Neuronal stem cell (in vitro differentiated cells): ENCODE measurements around the gene ID3.

Source experiments
- DNase-seq: peaks from one replicate; pipeline ENCODE4 v3.0.0-alpha.2; 2013; ENCODE audit warnings: low spot score
- H2AFZ ChIP-seq: one replicate; pipeline ENCODE4 v1.6.1; 2013; ENCODE audit warnings: mild to moderate bottlenecking, low read length, inconsistent platforms
- H2AK5ac ChIP-seq: 2 replicates; pipeline ENCODE4 v1.6.1; 2013; ENCODE audit warnings: low read depth, mild to moderate bottlenecking, inconsistent platforms, low read length, moderate library complexity, mixed read lengths
- H2BK120ac ChIP-seq: 2 replicates; pipeline ENCODE4 v1.6.1; 2013; ENCODE audit warnings: low read depth, mild to moderate bottlenecking, inconsistent platforms, low read length, moderate library complexity, mixed read lengths
- H2BK12ac ChIP-seq: one replicate; pipeline ENCODE4 v1.6.1; 2013; ENCODE audit warnings: low read length, inconsistent platforms
- H2BK15ac ChIP-seq: 2 replicates; pipeline ENCODE4 v1.6.1; 2013; ENCODE audit warnings: mild to moderate bottlenecking, low read length, inconsistent platforms, mixed read lengths
- H2BK5ac ChIP-seq: one replicate; pipeline ENCODE4 v1.6.1; 2013; ENCODE audit warnings: inconsistent platforms, mild to moderate bottlenecking, low read length, moderate library complexity
- H3K14ac ChIP-seq: one replicate; pipeline ENCODE4 v1.6.1; 2013; ENCODE audit warnings: low read length, inconsistent platforms
- H3K18ac ChIP-seq: 2 replicates; pipeline ENCODE4 v1.6.1; 2013; ENCODE audit warnings: low read length, inconsistent platforms
- H3K23ac ChIP-seq: 2 replicates; pipeline ENCODE4 v1.6.1; 2013; ENCODE audit warnings: low read depth, mild to moderate bottlenecking, mixed read lengths, low read length, inconsistent platforms; ENCODE audit not compliant: poor library complexity
- H3K27ac ChIP-seq: replicated peaks from 3 replicates; pipeline ENCODE4 v1.5.1; 2013; ENCODE audit warnings: low read length, inconsistent platforms
- H3K27me3 ChIP-seq, 3 experiments: 2 replicates each; pipeline ENCODE4 v1.6.1; 2013; ENCODE audit warnings: low read length in 3 of 3, mild to moderate bottlenecking in 2 of 3, inconsistent platforms in 1 of 3, low read depth in 1 of 3, mixed read lengths in 1 of 3, moderate library complexity in 1 of 3; ENCODE audit not compliant: control insufficient read depth in 3 of 3, insufficient read depth in 3 of 3
- H3K36me3 ChIP-seq, 2 donors: replicated peaks in 1 of 2; 2 replicates each; pipeline ENCODE4 v1.6.1; 2013; ENCODE audit warnings: low read length in 2 of 2; ENCODE audit not compliant: control insufficient read depth in 2 of 2, insufficient read depth in 2 of 2
- H3K4ac ChIP-seq: 2 replicates; pipeline ENCODE4 v1.6.1; 2013; ENCODE audit warnings: inconsistent platforms, mild to moderate bottlenecking, low read length, moderate library complexity
- H3K4me1 ChIP-seq, 2 donors: 1 replicate in 1 of 2; 2 replicates in 1 of 2; pipeline ENCODE4 v1.6.1; 2013; ENCODE audit warnings: low read length in 2 of 2, low read depth in 1 of 2; ENCODE audit not compliant: control insufficient read depth in 2 of 2, insufficient read depth in 1 of 2
- H3K4me2 ChIP-seq: one replicate; pipeline ENCODE4 v1.6.1; 2013; ENCODE audit warnings: mild to moderate bottlenecking, low read length, inconsistent platforms; ENCODE audit not compliant: insufficient read depth, poor library complexity, severe bottlenecking
- H3K4me3 ChIP-seq, 2 donors: 2 replicates each; pipeline ENCODE4 v1.5.1; 2013; ENCODE audit warnings: low read length in 2 of 2, mild to moderate bottlenecking in 2 of 2, inconsistent platforms in 1 of 2, moderate library complexity in 1 of 2
- H3K79me1 ChIP-seq: one replicate; pipeline ENCODE4 v1.6.1; 2013; ENCODE audit warnings: low read depth, mild to moderate bottlenecking, inconsistent platforms, low read length, moderate library complexity
- H3K9ac ChIP-seq: one replicate; pipeline ENCODE4 v1.6.1; 2013; ENCODE audit warnings: mild to moderate bottlenecking, low read depth, low read length, inconsistent platforms; ENCODE audit not compliant: poor library complexity
- H3K9me3 ChIP-seq, 2 donors: replicated peaks in 1 of 2; 2 replicates each; pipeline versions ENCODE3 to v1.6.1; 2013; ENCODE audit warnings: low read length in 2 of 2, mild to moderate bottlenecking in 2 of 2, inconsistent platforms in 1 of 2, low read depth in 1 of 2, mixed read lengths in 1 of 2, moderate library complexity in 1 of 2; ENCODE audit not compliant: control insufficient read depth in 2 of 2, insufficient read depth in 1 of 2
- H4K8ac ChIP-seq: one replicate; pipeline ENCODE4 v1.6.1; 2013; ENCODE audit warnings: low read depth, mild to moderate bottlenecking, inconsistent platforms, low read length, moderate library complexity
- H4K91ac ChIP-seq: one replicate; pipeline ENCODE4 v1.6.1; 2013; ENCODE audit warnings: low read length, low read depth, mild to moderate bottlenecking, inconsistent platforms; ENCODE audit not compliant: poor library complexity
- WGBS, 2 donors: extraction: QIAGEN DNeasy Blood & Tissue Kit; methylation state at CpG; one replicate each; pipeline ENCODE4 v1.1.7; 2013; ENCODE audit warnings: missing lambda C conversion rate in 2 of 2, mixed read lengths in 1 of 2; ENCODE audit not compliant: insufficient read length in 2 of 2, insufficient replicate concordance in 1 of 2; ENCODE audit errors: extremely low coverage in 2 of 2; 5-methylcytosine and 5-hydroxymethylcytosine counted together

Gene ID3

GRCh38 chr1:23524716-23525401, 34.4 kb downstream of the ID3 start:
- Histone ChIP-seq H2BK12ac (no peak overlapping the region), H3K79me1 (peaks cover 2% of the 10 kb centered on the region), H3K9ac (no peak overlapping the region), H2AK5ac (no peak overlapping the region), H3K27me3 (no peaks in the 10 kb centered on the region), H3K23ac (no peak overlapping the region), H4K91ac (no peak overlapping the region), H3K4me1 (peaks cover 22 to 25% of the 10 kb centered on the region in 2 donors), H3K14ac (no peak overlapping the region), H2BK5ac (no peak overlapping the region), H3K4me3 (no peak overlapping the region), H3K18ac (no peak overlapping the region), H2BK120ac (no peak overlapping the region), H2AFZ (no peak overlapping the region), H3K4ac (no peak overlapping the region), H4K8ac (no peak overlapping the region), H3K36me3 (peaks cover 10 to 61% of the 10 kb centered on the region in 2 donors), H2BK15ac (no peak overlapping the region), H3K4me2 (no peak overlapping the region), H3K27ac (no peak overlapping the region), H3K9me3 (no peaks in the 10 kb centered on the region)
- WGBS, 2 donors: no CpG with 5 or more reads among the region's 9 CpGs
- no peak for DNase-seq

- Histone ChIP-seq H3K14ac (no peak overlapping the region), H2BK5ac (no peak overlapping the region), H2BK120ac (no peak overlapping the region), H4K8ac (no peak overlapping the region), H3K4me3 (no peak overlapping the region), H2AK5ac (no peak overlapping the region), H3K9ac (no peak overlapping the region), H3K36me3 (peaks cover 10 to 68% of the 10 kb centered on the region in 2 donors), H3K27ac (no peak overlapping the region), H3K23ac (no peak overlapping the region), H3K79me1 (peaks cover 2% of the 10 kb centered on the region), H3K4me1 (peaks cover 15 to 19% of the 10 kb centered on the region in 2 donors), H2AFZ (no peak overlapping the region), H3K18ac (no peak overlapping the region), H3K4me2 (no peak overlapping the region), H3K9me3 (no peaks in the 10 kb centered on the region), H3K4ac (no peak overlapping the region), H4K91ac (no peak overlapping the region), H2BK12ac (no peak overlapping the region), H2BK15ac (no peak overlapping the region), H3K27me3 (no peaks in the 10 kb centered on the region)
- DNase-seq: no peak
- WGBS, 2 donors: no CpG with 5 or more reads among the region's 3 CpGs
Observed at GRCh38 chr1:23524163-23524562, 35.1 kb downstream of the ID3 start.

GRCh38 chr1:23522244-23522982, 36.9 kb downstream of the ID3 start:
- no peak overlapping the region for H3K14ac ChIP-seq
- H3K27ac ChIP-seq: no peak overlapping the region
- H3K4ac ChIP-seq: no peak overlapping the region
- H2BK12ac ChIP-seq: no peak overlapping the region
- H3K9me3 ChIP-seq: no peaks in the 10 kb centered on the region
- peak overlapping the region; percentile 13 for H2BK5ac ChIP-seq
- H3K79me1 ChIP-seq: peaks cover 2% of the 10 kb centered on the region
- no peak overlapping the region for H3K18ac ChIP-seq
- H3K9ac ChIP-seq: no peak overlapping the region
- H3K4me3 ChIP-seq: no peak overlapping the region
- no peak overlapping the region for H3K23ac ChIP-seq
- WGBS, 2 donors: no CpG with 5 or more reads among the region's 7 CpGs
- no peak overlapping the region for H2BK120ac ChIP-seq
- H4K91ac ChIP-seq: no peak overlapping the region
- no peaks in the 10 kb centered on the region for H3K27me3 ChIP-seq
- H2AFZ ChIP-seq: no peak overlapping the region
- peaks cover 16 to 82% of the 10 kb centered on the region in 2 donors for H3K36me3 ChIP-seq
- peaks cover 5 to 18% of the 10 kb centered on the region in 2 donors for H3K4me1 ChIP-seq
- no peak for DNase-seq
- no peak overlapping the region for H2AK5ac ChIP-seq
- H2BK15ac ChIP-seq: no peak overlapping the region
- no peak overlapping the region for H3K4me2 ChIP-seq
- no peak overlapping the region for H4K8ac ChIP-seq

- Histone ChIP-seq H3K4me2 (no peak overlapping the region), H2BK15ac (no peak overlapping the region)
- DNase-seq: no peak
Observed at GRCh38 chr1:23521588-23521987, 37.7 kb downstream of the ID3 start.

More at GRCh38 chr1:23521588-23521987, 37.7 kb downstream of the ID3 start:
- H2AK5ac ChIP-seq: no peak overlapping the region
- H2BK120ac ChIP-seq: no peak overlapping the region
- H3K9ac ChIP-seq: no peak overlapping the region
- H3K4me1 ChIP-seq: peaks cover 4 to 18% of the 10 kb centered on the region in 2 donors
- H4K8ac ChIP-seq: no peak overlapping the region
- H3K79me1 ChIP-seq: no peaks in the 10 kb centered on the region
- H3K27me3 ChIP-seq: no peaks in the 10 kb centered on the region
- no peak overlapping the region for H3K27ac ChIP-seq
- no CpG with 5 or more reads among the region's 16 CpGs for WGBS, 2 donors
- H3K18ac ChIP-seq: peak overlapping the region; percentile 57
- H2AFZ ChIP-seq: no peak overlapping the region
- H2BK12ac ChIP-seq: no peak overlapping the region
- H4K91ac ChIP-seq: no peak overlapping the region
- H3K4me3 ChIP-seq: no peak overlapping the region
- no peak overlapping the region for H3K23ac ChIP-seq
- H2BK5ac ChIP-seq: peak overlapping the region; percentile 13
- no peak overlapping the region for H3K14ac ChIP-seq
- H3K4ac ChIP-seq: no peak overlapping the region
- H3K9me3 ChIP-seq: peaks cover 0 to 2% of the 10 kb centered on the region in 2 donors
- H3K36me3 ChIP-seq: peaks cover 21 to 84% of the 10 kb centered on the region in 2 donors
